Thyroid gland (tissue), 4 donors: Measurements from ENCODE around the gene RNF6. TPM values are rescaled to one million over a fixed set of nuclear protein-coding genes. Genes with fewer than 3 reads are reported as not detected.
A peak's percentile ranks its signal among the peaks of the same experiment; 100 is the strongest.

Experiments used
- DNase-seq, 2 donors: peaks; one replicate each; pipeline ENCODE4 v3.0.0-alpha.2; 2019
- H3K27ac ChIP-seq, 3 donors: fragments of 200-600 bp; sonication (generic); 1 replicate in 2 of 3; 2 replicates in 1 of 3; pipeline ENCODE4 v1.5.1; 2016 to 2019; ENCODE audit warnings: mild to moderate bottlenecking in 1 of 3, moderate library complexity in 1 of 3
- H3K27me3 ChIP-seq: fragments of 200-600 bp; sonication (generic); one replicate; pipeline ENCODE4 v1.5.1; 2019
- H3K36me3 ChIP-seq, 2 donors: fragments of 200-600 bp; sonication (generic); one replicate each; pipeline ENCODE4 v1.5.1; 2016 to 2019
- H3K4me1 ChIP-seq, 2 donors: fragments of 200-600 bp; sonication (generic); one replicate each; pipeline ENCODE4 v1.5.1; 2017 to 2019
- H3K4me3 ChIP-seq, 3 donors: fragments of 200-600 bp; sonication (generic); replicated peaks in 1 of 3; 1 replicate in 2 of 3; 2 replicates in 1 of 3; pipeline ENCODE4 v1.5.1; 2016; ENCODE audit warnings: mild to moderate bottlenecking in 1 of 3
- H3K9me3 ChIP-seq: fragments of 200-600 bp; sonication (generic); one replicate; pipeline ENCODE4 v1.5.1; 2017
- CTCF ChIP-seq, 6 experiments: fragments of 200-600 bp in 3 of 6; fragments of 450-650 bp in 3 of 6; sonication (generic) in 3 of 6; IDR thresholded peaks; one replicate each; pipeline ENCODE4 v1.5.1; 2016 to 2019; ENCODE audit warnings: antibody characterized with exemption in 6 of 6, mild to moderate bottlenecking in 2 of 6, inconsistent platforms in 1 of 6, moderate library complexity in 1 of 6
- POLR2A ChIP-seq, 2 donors: fragments of 450-650 bp; IDR thresholded peaks; one replicate each; pipeline ENCODE4 v1.6.1; 2017; ENCODE audit warnings: antibody characterized with exemption in 2 of 2, mild to moderate bottlenecking in 2 of 2, moderate library complexity in 1 of 2
- WGBS, 2 donors: methylation state at CpG; one replicate each; pipeline ENCODE4 v1.1.5; 2017; 5-methylcytosine and 5-hydroxymethylcytosine counted together
- intact Hi-C: fragments of 100-400 bp; cut with DNase I; formaldehyde crosslinking; loops from one replicate; pipeline ENCODE4 v1.15.1; 2023
- total RNA-seq, 4 donors: library from RNA; depleted of rRNA; stranded (reverse); fragments of >200 nt; gene quantifications; one replicate each; pipeline ENCODE4 v1.2.3, GENCODE V29; 2016

The RNF6 gene
- total RNA-seq, 4 donors from 2014 or later, result 21.5 to 28.8 (median 25.0) TPM

- TF ChIP-seq CTCF (IDR thresholded peaks at IDR 0.05) (no peak), POLR2A (IDR thresholded peaks at IDR 0.05) (no peak)
Observed at GRCh38 chr13:26216042-26216441, 6.1 kb downstream of the RNF6 start.

GRCh38 chr13:26213982-26214381 lies 8.1 kb downstream of the RNF6 start:
- H3K36me3 ChIP-seq, result peaks cover 46 to 55% of the 10 kb centered on the region in 2 donors

More at GRCh38 chr13:26216042-26216441, 6.1 kb downstream of the RNF6 start:
- intact Hi-C loops, result no loop called here
- Histone ChIP-seq H3K27me3 (no peaks in the 10 kb centered on the region), H3K36me3 (peaks cover 52 to 56% of the 10 kb centered on the region in 2 donors), H3K4me3 (no peak overlapping the region), H3K27ac (no peak overlapping the region), H3K9me3 (no peaks in the 10 kb centered on the region), H3K4me1 (peaks cover 8 to 10% of the 10 kb centered on the region in 2 donors)
- no peak for DNase-seq
- 96% methylated on average over 2 of the region's 2 CpGs for WGBS, 2 donors

GRCh38 chr13:26213345-26213744 lies 8.8 kb downstream of the RNF6 start:
- TF ChIP-seq CTCF (IDR thresholded peaks at IDR 0.05) (no peak), POLR2A (IDR thresholded peaks at IDR 0.05) (no peak)
- WGBS, 2 donors, result 95 to 97% methylated on average over 1 of the region's 1 CpG
- Histone ChIP-seq H3K4me1 (no peaks in the 10 kb centered on the region), H3K4me3 (no peak overlapping the region), H3K27ac (no peak overlapping the region), H3K36me3 (peaks cover 46 to 52% of the 10 kb centered on the region in 2 donors), H3K9me3 (no peaks in the 10 kb centered on the region), H3K27me3 (no peaks in the 10 kb centered on the region)
- DNase-seq, result no peak
- intact Hi-C loops, result no loop called here

More at GRCh38 chr13:26213982-26214381, 8.1 kb downstream of the RNF6 start:
- no peak for DNase-seq
- no peaks in the 10 kb centered on the region for H3K4me1 ChIP-seq
- no peaks in the 10 kb centered on the region for H3K9me3 ChIP-seq
- intact Hi-C loops, result no loop called here
- no peaks in the 10 kb centered on the region for H3K27me3 ChIP-seq
- TF ChIP-seq POLR2A (IDR thresholded peaks at IDR 0.05), result no peak
- no peak for TF ChIP-seq CTCF (IDR thresholded peaks at IDR 0.05)
- no peak overlapping the region for H3K4me3 ChIP-seq
- 94 to 95% methylated on average over 6 of the region's 6 CpGs for WGBS, 2 donors
- H3K27ac ChIP-seq, result no peak overlapping the region

DNA sequence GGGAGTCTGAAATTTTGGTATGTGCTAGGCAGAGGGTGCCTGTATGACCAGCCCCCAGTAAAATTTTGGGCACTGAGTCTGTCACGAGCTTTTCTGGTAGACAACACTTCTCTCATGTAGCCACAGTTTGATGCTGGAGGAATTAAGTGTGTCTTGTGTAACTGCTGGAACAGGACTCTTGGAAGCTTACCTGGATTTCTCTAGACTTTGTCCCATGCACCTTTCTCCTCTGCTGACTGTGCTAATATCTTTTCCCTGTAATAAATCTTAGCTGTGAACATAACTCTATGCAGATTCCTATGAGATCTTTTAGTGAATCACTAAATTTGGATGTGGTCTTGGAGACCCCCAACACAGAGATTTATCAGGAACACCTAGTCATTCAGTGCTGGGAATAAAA lies 13.8 kb downstream of the RNF6 start:
- H3K36me3 ChIP-seq, result peaks cover 13 to 16% of the 10 kb centered on the region in 2 donors
- 92 to 100% methylated on average over 1 of the region's 1 CpG for WGBS, 2 donors
- TF ChIP-seq POLR2A (IDR thresholded peaks at IDR 0.05) (no peak), CTCF (IDR thresholded peaks at IDR 0.05) (no peak)
- intact Hi-C loops, result no loop called here
- H3K9me3 ChIP-seq, result no peaks in the 10 kb centered on the region
- H3K4me1 ChIP-seq, result no peaks in the 10 kb centered on the region
- DNase-seq, result no peak
- H3K27me3 ChIP-seq, result no peaks in the 10 kb centered on the region
- H3K4me3 ChIP-seq, result no peak overlapping the region
- no peak overlapping the region for H3K27ac ChIP-seq

DNA sequence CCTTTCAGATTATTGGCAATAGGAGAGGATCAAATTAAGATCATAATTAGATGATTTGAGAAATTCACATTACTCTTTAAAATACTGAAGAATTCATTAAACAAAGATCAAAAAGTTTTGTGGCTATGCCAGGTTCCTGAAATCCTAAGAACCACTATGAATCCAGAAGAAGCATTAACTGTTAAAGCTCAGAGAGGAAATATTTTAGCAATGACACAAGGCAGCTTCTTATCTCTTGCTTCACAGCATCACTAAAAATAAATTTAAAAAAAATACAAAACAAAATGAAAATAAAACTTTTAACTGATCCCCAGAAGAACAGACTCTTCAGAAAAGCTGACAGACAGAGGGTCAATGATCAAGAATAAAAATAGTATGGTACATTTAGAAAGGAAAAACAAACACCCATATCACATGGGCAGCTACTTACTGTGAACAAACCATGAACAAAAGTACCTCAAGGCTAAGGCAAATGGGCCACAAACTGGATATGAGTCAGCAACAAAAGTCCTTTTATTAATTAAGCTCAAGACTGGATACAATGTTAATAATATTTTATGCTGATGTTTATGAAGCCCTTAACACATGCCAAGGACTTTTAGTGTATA lies 19.6 kb downstream of the RNF6 start:
- no peaks in the 10 kb centered on the region for H3K9me3 ChIP-seq
- H3K27ac ChIP-seq, result peak overlapping the region in 1 of 3 donors; percentile 14
- intact Hi-C loops, result no loop called here
- TF ChIP-seq POLR2A (IDR thresholded peaks at IDR 0.05) (no peak), CTCF (IDR thresholded peaks at IDR 0.05) (no peak)
- H3K27me3 ChIP-seq, result no peaks in the 10 kb centered on the region
- DNase-seq, result no peak
- H3K4me1 ChIP-seq, result no peaks in the 10 kb centered on the region
- no peaks in the 10 kb centered on the region for H3K36me3 ChIP-seq
- no peak overlapping the region for H3K4me3 ChIP-seq
